ENCODE measurements around the gene TNIK.

- TF ChIP-seq CTCF (conservative IDR thresholded peaks at IDR 0.05; ENCODE audit: low read depth, low read length) (no peak), EZH2 (IDR thresholded peaks at IDR 0.05; ENCODE audit: low read length, unreplicated experiment) (no peak)
Observed at GRCh38 chr3:171290680-171291079, 169.5 kb downstream of the TNIK start.
